CD4-positive, alpha-beta memory T cell (primary cell): ENCODE data around the gene CELA3B. TPM values are rescaled to one million over a fixed set of nuclear protein-coding genes. Genes with fewer than 3 reads are reported as not detected.
"Not testable (repeated sequence)": the region's sequence is repeated elsewhere in the genome, so short reads cannot be mapped to it uniquely, and the experiment has no call there.

Source experiments
- CTCF ChIA-PET: fragments of 350-600 bp; sonication (Branson Sonifier 250); formaldehyde crosslinking; loops from one replicate; lab custom pipeline; 2021; ENCODE audit warnings: inconsistent platforms; ENCODE audit not compliant: partially characterized antibody; lab: Charles Lee
- POLR2A ChIA-PET: fragments of 350-600 bp; sonication (Branson Sonifier 250); formaldehyde crosslinking; loops from one replicate; lab custom pipeline; 2021; ENCODE audit not compliant: partially characterized antibody; lab: Charles Lee
- DNase-seq, 5 donors: peaks; one replicate each; pipeline versions ENCODE4 v3.0.0 to v3.0.0-alpha.2; 2020 to 2022; ENCODE audit warnings: mixed read lengths in 1 of 5
- H3K27ac ChIP-seq: one replicate; pipeline ENCODE4 v1.7.0; 2013; ENCODE audit warnings: low read depth, low read length
- H3K27me3 ChIP-seq: 2 replicates; pipeline ENCODE4 v1.7.0; 2013; ENCODE audit warnings: mild to moderate bottlenecking, low read length, moderate library complexity; ENCODE audit not compliant: insufficient read depth
- H3K36me3 ChIP-seq: 2 replicates; pipeline ENCODE4 v1.7.0; 2013; ENCODE audit warnings: mild to moderate bottlenecking, low read length, moderate library complexity; ENCODE audit not compliant: insufficient read depth
- H3K4me1 ChIP-seq: 2 replicates; pipeline ENCODE4 v1.7.0; 2013; ENCODE audit warnings: mild to moderate bottlenecking, low read length, moderate library complexity; ENCODE audit not compliant: insufficient read depth
- H3K4me3 ChIP-seq, 2 donors: one replicate each; pipeline ENCODE4 v1.7.0; 2013; ENCODE audit warnings: low read length in 2 of 2, mild to moderate bottlenecking in 1 of 2
- H3K9me3 ChIP-seq, 2 donors: one replicate each; pipeline ENCODE4 v1.7.0; 2013; ENCODE audit warnings: low read length in 2 of 2, control low read depth in 1 of 2; ENCODE audit not compliant: control insufficient read depth in 1 of 2
- H3K27ac Mint-ChIP-seq, 7 donors: one replicate each; pipeline ENCODE4 v1.8.0; 2020 to 2021; ENCODE audit warnings: mixed read lengths in 7 of 7, mild to moderate bottlenecking in 6 of 7, inconsistent platforms in 3 of 7, moderate library complexity in 3 of 7
- H3K27me3 Mint-ChIP-seq, 2 donors: one replicate each; pipeline ENCODE4 v1.8.0; 2020 to 2021; ENCODE audit warnings: mixed read lengths in 2 of 2
- H3K36me3 Mint-ChIP-seq, 2 donors: one replicate each; pipeline ENCODE4 v1.8.0; 2020 to 2021; ENCODE audit warnings: mixed read lengths in 2 of 2, inconsistent platforms in 1 of 2, mild to moderate bottlenecking in 1 of 2
- H3K4me1 Mint-ChIP-seq, 4 donors: one replicate each; pipeline ENCODE4 v1.8.0; 2020 to 2021; ENCODE audit warnings: mixed read lengths in 4 of 4, mild to moderate bottlenecking in 1 of 4
- H3K4me3 Mint-ChIP-seq, 8 donors: one replicate each; pipeline ENCODE4 v1.8.0; 2020 to 2021; ENCODE audit warnings: mixed read lengths in 8 of 8, mild to moderate bottlenecking in 7 of 8, moderate library complexity in 6 of 8, inconsistent platforms in 3 of 8
- H3K9me3 Mint-ChIP-seq, 8 donors: one replicate each; pipeline ENCODE4 v1.8.0; 2020 to 2021; ENCODE audit warnings: mixed read lengths in 8 of 8, mild to moderate bottlenecking in 5 of 8, inconsistent platforms in 3 of 8, moderate library complexity in 1 of 8
- intact Hi-C: fragments of 100-400 bp; cut with micrococcal nuclease; formaldehyde crosslinking; loops from one replicate; pipeline ENCODE4 v1.15.1; 2023
- polyA plus RNA-seq, 2 donors: library from polyadenylated mRNA; unstranded; fragments of 300-500 nt; fragmentation: Illumina TruSeq; gene quantifications; one replicate each; pipeline ENCODE4 v1.2.3, GENCODE V29; 2021
- total RNA-seq, 2 experiments: library from RNA; stranded (reverse); gene quantifications; one replicate each; pipeline ENCODE4 v1.2.3, GENCODE V29; 2021

CELA3B gene
- total and polyA plus RNA-seq, 4 experiments from 2014 or later: not detected

DNA sequence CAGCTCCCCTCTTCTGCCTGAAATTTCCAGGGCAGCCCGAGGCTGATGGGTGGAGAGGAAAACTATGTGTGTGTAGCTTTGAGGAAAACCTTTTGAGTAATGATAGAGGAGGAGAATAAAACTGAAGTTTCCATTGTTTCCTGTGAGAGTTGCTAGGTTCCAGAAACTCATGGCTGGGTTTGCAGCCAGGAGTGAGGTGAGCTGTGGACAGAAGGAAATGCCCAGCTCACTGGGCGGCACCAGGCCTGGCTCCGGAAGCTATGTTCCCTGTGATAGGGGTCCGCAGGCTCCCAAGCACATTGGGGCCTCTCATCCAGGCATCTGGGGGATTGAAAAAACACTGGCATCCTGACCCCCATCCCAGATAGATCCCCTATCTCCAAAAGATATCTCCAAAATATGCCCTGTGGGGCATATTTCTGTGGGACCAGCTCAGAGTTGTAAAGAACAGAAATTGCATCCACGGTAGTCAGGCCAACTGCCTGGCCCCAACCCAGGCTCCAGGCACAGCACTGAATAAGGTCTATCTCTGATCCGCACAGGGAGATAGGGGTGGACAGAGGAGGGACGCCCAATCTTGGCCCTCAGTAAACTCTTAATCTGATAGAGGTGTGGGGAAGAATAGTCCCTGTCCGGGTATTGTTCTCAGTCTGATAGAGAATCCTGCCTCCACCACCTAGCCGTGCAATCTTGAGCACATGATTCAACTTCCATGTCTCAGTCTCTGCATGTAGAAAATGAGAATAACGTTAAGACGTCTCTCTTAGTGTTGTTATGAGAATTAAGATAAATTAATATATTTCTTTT lies 37.9 kb upstream of the CELA3B start:
- H3K4me3 ChIP-seq: no peak overlapping the region
- H3K27me3 Mint-ChIP-seq: peaks cover 4 to 6% of the 10 kb centered on the region in 2 donors
- peaks cover 12% of the 10 kb centered on the region for H3K4me1 ChIP-seq
- no peaks in the 10 kb centered on the region for H3K9me3 Mint-ChIP-seq
- H3K27me3 ChIP-seq: no peaks in the 10 kb centered on the region
- POLR2A ChIA-PET: interaction anchor here (0.8 to 2.2 kb wide), 2 partner anchors 12 to 18 kb away, joined by 3 to 14 read pairs; no protein-coding TSS in a partner anchor
- H3K4me3 Mint-ChIP-seq: peak overlapping the region; percentile 12 to 97 (median 87)
- peak overlapping the region in 3 of 7 donors; percentile 3 to 77 (median 26) for H3K27ac Mint-ChIP-seq
- intact Hi-C loops: no loop called here
- H3K36me3 Mint-ChIP-seq: no peaks in the 10 kb centered on the region
- H3K4me1 Mint-ChIP-seq: peaks cover 6 to 24% (median 8%) of the 10 kb centered on the region in 4 donors
- no peaks in the 10 kb centered on the region for H3K9me3 ChIP-seq
- DNase-seq: no peak
- CTCF ChIA-PET: no interaction called here
- no peak overlapping the region for H3K27ac ChIP-seq
- H3K36me3 ChIP-seq: no peaks in the 10 kb centered on the region

DNA sequence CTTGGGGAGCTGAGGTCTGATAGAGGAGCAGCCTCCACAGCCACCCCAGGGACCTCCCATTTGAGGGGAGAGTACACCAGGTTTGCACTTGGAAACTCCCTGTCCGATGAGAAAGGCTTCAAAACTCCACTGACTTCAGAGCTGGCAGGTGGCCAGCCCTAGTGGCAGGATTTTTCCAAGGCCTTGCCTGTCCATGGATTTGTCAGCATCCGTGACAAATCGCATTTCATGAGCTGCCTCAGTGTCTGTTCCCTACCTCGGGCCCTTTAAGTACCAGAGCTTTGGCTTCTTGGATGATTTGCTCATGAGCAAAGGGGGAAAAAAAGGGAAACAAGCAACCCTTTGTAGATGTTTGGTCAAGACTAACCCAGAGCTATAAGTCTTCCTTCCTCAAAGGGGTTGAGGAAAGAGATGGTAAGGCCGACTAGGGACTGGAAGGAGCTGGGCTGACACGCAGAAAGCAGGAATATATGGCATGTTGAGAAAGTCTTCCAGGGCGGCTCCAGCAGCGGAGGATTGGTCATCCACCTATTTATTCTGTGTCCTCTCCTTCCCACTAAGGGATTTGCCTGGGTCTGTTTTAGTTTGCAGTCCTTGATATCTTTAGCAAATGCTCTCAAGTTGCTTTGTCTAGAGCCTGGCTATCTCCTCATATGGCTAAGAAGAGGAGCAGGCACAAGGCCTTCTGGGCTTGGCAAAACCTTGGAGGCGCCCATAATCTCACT lies 37.0 kb upstream of the CELA3B start:
- Histone ChIP-seq H3K4me3 (no peak overlapping the region), H3K27ac (no peak overlapping the region), H3K27me3 (no peaks in the 10 kb centered on the region), H3K9me3 (no peaks in the 10 kb centered on the region), H3K36me3 (no peaks in the 10 kb centered on the region), H3K4me1 (peaks cover 12% of the 10 kb centered on the region)
- Mint-ChIP-seq H3K4me3 (no peak overlapping the region), H3K36me3 (no peaks in the 10 kb centered on the region), H3K27me3 (peaks cover 4 to 6% of the 10 kb centered on the region in 2 donors), H3K27ac (peak overlapping the region in 1 of 7 donors; percentile 23), H3K4me1 (peaks cover 6 to 20% (median 7%) of the 10 kb centered on the region in 4 donors), H3K9me3 (no peaks in the 10 kb centered on the region)
- intact Hi-C loops: no loop called here
- ChIA-PET POLR2A (no interaction called here), CTCF (no interaction called here)
- DNase-seq: no peak

DNA sequence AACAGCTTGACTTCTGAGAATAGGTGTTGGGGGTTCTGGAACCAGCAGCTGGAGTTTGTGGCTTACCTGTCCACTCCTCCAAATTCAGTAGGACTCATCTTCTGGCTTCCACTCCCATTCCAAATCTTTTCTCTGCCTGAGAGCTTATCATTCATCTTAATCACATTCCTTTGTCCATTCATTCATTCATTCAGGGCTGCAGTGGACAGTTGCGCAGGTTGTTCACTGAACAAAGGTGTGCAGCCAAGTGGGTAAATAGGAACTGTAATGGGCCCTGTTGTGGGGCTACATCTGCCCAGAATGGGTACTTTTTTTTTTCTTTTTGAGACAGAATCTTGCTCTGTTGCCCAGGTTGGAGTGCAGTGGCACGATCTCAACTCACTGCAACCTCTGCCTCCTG lies 36.3 kb upstream of the CELA3B start:
- ChIA-PET CTCF (no interaction called here), POLR2A (no interaction called here)
- Histone ChIP-seq H3K27ac (no peak overlapping the region), H3K36me3 (no peaks in the 10 kb centered on the region), H3K4me3 (no peak overlapping the region), H3K9me3 (no peaks in the 10 kb centered on the region), H3K27me3 (no peaks in the 10 kb centered on the region), H3K4me1 (peaks cover 12% of the 10 kb centered on the region)
- DNase-seq: no peak
- H3K4me1 Mint-ChIP-seq: peaks cover 6 to 20% (median 7%) of the 10 kb centered on the region in 4 donors
- H3K9me3 Mint-ChIP-seq: no peaks in the 10 kb centered on the region
- H3K36me3 Mint-ChIP-seq: no peaks in the 10 kb centered on the region
- no peak overlapping the region for H3K27ac Mint-ChIP-seq
- intact Hi-C loops: no loop called here
- H3K27me3 Mint-ChIP-seq: peaks cover 4 to 6% of the 10 kb centered on the region in 2 donors
- no peak overlapping the region for H3K4me3 Mint-ChIP-seq

GRCh38 chr1:21941370-21941769 lies 35.5 kb upstream of the CELA3B start:
- Mint-ChIP-seq H3K27me3 (peaks cover 4 to 6% of the 10 kb centered on the region in 2 donors), H3K4me3 (no peak overlapping the region), H3K36me3 (no peaks in the 10 kb centered on the region), H3K4me1 (peaks cover 6 to 18% (median 6%) of the 10 kb centered on the region in 4 donors), H3K9me3 (no peaks in the 10 kb centered on the region), H3K27ac (no peak overlapping the region)
- Histone ChIP-seq H3K36me3 (no peaks in the 10 kb centered on the region), H3K4me3 (no peak overlapping the region), H3K27ac (no peak overlapping the region), H3K9me3 (no peaks in the 10 kb centered on the region), H3K27me3 (no peaks in the 10 kb centered on the region), H3K4me1 (peaks cover 7% of the 10 kb centered on the region)
- intact Hi-C loops: no loop called here
- no peak for DNase-seq
- POLR2A ChIA-PET: no interaction called here
- CTCF ChIA-PET: no interaction called here

DNA sequence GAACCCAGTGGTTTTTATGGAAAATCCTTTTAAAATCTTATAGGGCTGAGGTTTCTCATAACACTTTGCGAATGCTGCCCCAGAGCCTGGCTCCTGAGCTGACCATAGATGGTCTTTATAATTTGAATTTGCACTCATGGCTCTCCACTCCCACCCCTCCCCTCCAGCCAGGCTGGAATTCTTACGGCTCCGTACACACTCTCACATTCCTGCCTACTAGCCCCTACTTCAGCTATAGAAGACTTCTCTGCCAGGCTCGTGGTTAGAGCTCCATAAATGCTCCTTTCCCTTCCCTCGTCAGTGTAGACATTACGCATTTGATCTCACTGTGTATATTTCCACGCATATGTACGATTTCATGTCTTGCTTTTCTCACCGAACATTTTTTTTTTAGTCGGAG lies 34.4 kb upstream of the CELA3B start:
- ChIA-PET POLR2A (no interaction called here), CTCF (no interaction called here)
- Mint-ChIP-seq H3K4me3 (no peak overlapping the region), H3K27me3 (peaks cover 4 to 6% of the 10 kb centered on the region in 2 donors), H3K4me1 (peaks cover 5 to 15% (median 6%) of the 10 kb centered on the region in 4 donors), H3K27ac (no peak overlapping the region), H3K9me3 (no peaks in the 10 kb centered on the region), H3K36me3 (no peaks in the 10 kb centered on the region)
- H3K9me3 ChIP-seq: no peaks in the 10 kb centered on the region
- H3K27me3 ChIP-seq: no peaks in the 10 kb centered on the region
- H3K4me3 ChIP-seq: no peak overlapping the region
- peaks cover 4% of the 10 kb centered on the region for H3K4me1 ChIP-seq
- no peak overlapping the region for H3K27ac ChIP-seq
- DNase-seq: no peak
- intact Hi-C loops: no loop called here
- H3K36me3 ChIP-seq: no peaks in the 10 kb centered on the region

- H3K4me3 ChIP-seq, H3K27me3 Mint-ChIP-seq, H3K36me3 ChIP-seq, DNase-seq, H3K4me3 Mint-ChIP-seq, H3K27ac Mint-ChIP-seq, H3K36me3 Mint-ChIP-seq, CTCF ChIA-PET, H3K9me3 Mint-ChIP-seq, H3K27ac ChIP-seq, H3K4me1 ChIP-seq, intact Hi-C loops, H3K9me3 ChIP-seq, POLR2A ChIA-PET, H3K27me3 ChIP-seq: not testable (repeated sequence)
- peaks cover 0 to 10% (median 2%) of the 10 kb centered on the region in 4 donors for H3K4me1 Mint-ChIP-seq
Measured at GRCh38 chr1:21942959-21943640, 33.7 kb upstream of the CELA3B start.

- H3K27ac ChIP-seq: no peak overlapping the region
- no peak for DNase-seq
- H3K4me1 Mint-ChIP-seq: peaks cover 0 to 4% (median under 1%) of the 10 kb centered on the region in 4 donors
- H3K27me3 Mint-ChIP-seq: peaks cover 1 to 2% of the 10 kb centered on the region in 2 donors
- no peak overlapping the region for H3K27ac Mint-ChIP-seq
- no peak overlapping the region for H3K4me3 ChIP-seq
- H3K36me3 Mint-ChIP-seq: no peaks in the 10 kb centered on the region
- H3K27me3 ChIP-seq: no peaks in the 10 kb centered on the region
- ChIA-PET POLR2A (no interaction called here), CTCF (no interaction called here)
- intact Hi-C loops: no loop called here
- H3K9me3 Mint-ChIP-seq: no peaks in the 10 kb centered on the region
- H3K4me3 Mint-ChIP-seq: no peak overlapping the region
- H3K9me3 ChIP-seq: no peaks in the 10 kb centered on the region
- no peaks in the 10 kb centered on the region for H3K36me3 ChIP-seq
- no peaks in the 10 kb centered on the region for H3K4me1 ChIP-seq
Measured at GRCh38 chr1:21944733-21945073, 32.1 kb upstream of the CELA3B start.
